HL-60 (cell line): ENCODE measurements around the gene SMG6.

Experiments
- CTCF ChIP-seq: IDR thresholded peaks from one replicate; pipeline ENCODE4 v1.5.1; 2011; ENCODE audit warnings: low read length, control low read depth, inconsistent platforms; ENCODE audit not compliant: insufficient read depth
- POLR2AphosphoS5 ChIP-seq: IDR thresholded peaks from 2 replicates; pipeline ENCODE4 v1.6.1; 2012; ENCODE audit warnings: low read depth
- REST ChIP-seq: IDR thresholded peaks from 2 replicates; pipeline ENCODE4 v1.6.1; 2012; ENCODE audit warnings: low read depth; ENCODE audit not compliant: insufficient replicate concordance
- SPI1 ChIP-seq: IDR thresholded peaks from 2 replicates; pipeline ENCODE4 v1.6.1; 2012; ENCODE audit warnings: low read depth, mild to moderate bottlenecking, borderline replicate concordance

GRCh38 chr17:2122641-2123302 lies 180.8 kb downstream of the SMG6 start:
- TF ChIP-seq CTCF (no peak), REST (no peak), POLR2AphosphoS5 (0 out of 2 replicates have a peak, but pooled peaks have one; percentile 24), SPI1 (0 out of 2 replicates have a peak, but pooled peaks have one; percentile 24)
